Left ventricle myocardium inferior (tissue), 1 donor: ENCODE measurements around the gene GPR78. TPM values are rescaled to one million over a fixed set of nuclear protein-coding genes. Genes with fewer than 3 reads are reported as not detected.

Source experiments
- DNase-seq: peaks from one replicate; pipeline ENCODE4 v3.0.0-alpha.2; 2020
- H3K27ac ChIP-seq: fragments of 200-600 bp; replicated peaks from 2 replicates; pipeline ENCODE4 v1.8.0; 2021
- H3K27me3 ChIP-seq: fragments of 200-600 bp; 2 replicates; pipeline ENCODE4 v1.8.0; 2021; ENCODE audit warnings: low read depth
- H3K36me3 ChIP-seq: fragments of 200-600 bp; 2 replicates; pipeline ENCODE4 v1.8.0; 2021
- H3K4me1 ChIP-seq: fragments of 200-600 bp; 2 replicates; pipeline ENCODE4 v1.8.0; 2021
- H3K4me3 ChIP-seq: fragments of 200-600 bp; 2 replicates; pipeline ENCODE4 v1.8.0; 2021; ENCODE audit warnings: mild to moderate bottlenecking, moderate library complexity
- H3K9me3 ChIP-seq: fragments of 200-600 bp; replicated peaks from 2 replicates; pipeline ENCODE4 v1.8.0; 2021
- CTCF ChIP-seq: fragments of 200-600 bp; IDR thresholded peaks from 2 replicates; pipeline ENCODE4 v1.8.0; 2021; ENCODE audit warnings: antibody characterized with exemption, mild to moderate bottlenecking, borderline replicate concordance
- intact Hi-C: fragments of 100-400 bp; cut with micrococcal nuclease; formaldehyde crosslinking; loops from one replicate; pipeline ENCODE4 v1.11.0; 2022
- total RNA-seq: library from RNA; stranded (reverse); fragmentation: NEBNext Ultra II Directional; extraction: Animal tissue kit (Norgen Biotek cat#: 25700); gene quantifications from one replicate; pipeline ENCODE4 v1.2.1, GENCODE V29; 2021
- donor health status: DM: no; HTN: yes; CAD: no; lungs with severe emphysema.

The GPR78 gene
- total RNA-seq, 1 donor from 2014 or later: not detected

- H3K27me3 ChIP-seq: peaks cover 87% of the 10 kb centered on the region
Measured at GRCh38 chr4:8555716-8556115, 24.5 kb upstream of the GPR78 start.

GRCh38 chr4:8556341-8557150 lies 23.6 kb upstream of the GPR78 start:
- Histone ChIP-seq H3K4me1 (no peaks in the 10 kb centered on the region), H3K27me3 (peaks cover 92% of the 10 kb centered on the region), H3K36me3 (no peaks in the 10 kb centered on the region), H3K27ac (no peak overlapping the region), H3K9me3 (peaks cover 2% of the 10 kb centered on the region), H3K4me3 (no peak overlapping the region)
- intact Hi-C loops: no loop called here
- TF ChIP-seq CTCF: no peak
- no peak for DNase-seq

More at GRCh38 chr4:8555716-8556115, 24.5 kb upstream of the GPR78 start:
- no peak overlapping the region for H3K27ac ChIP-seq
- intact Hi-C loops: no loop called here
- H3K36me3 ChIP-seq: no peaks in the 10 kb centered on the region
- peaks cover 4% of the 10 kb centered on the region for H3K9me3 ChIP-seq
- no peak overlapping the region for H3K4me3 ChIP-seq
- TF ChIP-seq CTCF: no peak
- DNase-seq: no peak
- H3K4me1 ChIP-seq: no peaks in the 10 kb centered on the region

- no peak for DNase-seq
- H3K27ac ChIP-seq: no peak overlapping the region
- intact Hi-C loops: no loop called here
Measured at GRCh38 chr4:8557151-8558076, 22.8 kb upstream of the GPR78 start.

GRCh38 chr4:8558080-8558960 lies 21.9 kb upstream of the GPR78 start:
- no peak for DNase-seq
- Histone ChIP-seq H3K36me3 (no peaks in the 10 kb centered on the region), H3K27me3 (peaks cover 77% of the 10 kb centered on the region), H3K27ac (no peak overlapping the region), H3K4me1 (no peaks in the 10 kb centered on the region), H3K4me3 (no peak overlapping the region), H3K9me3 (no peaks in the 10 kb centered on the region)
- no peak for TF ChIP-seq CTCF
- intact Hi-C loops: no loop called here

More at GRCh38 chr4:8557151-8558076, 22.8 kb upstream of the GPR78 start:
- Histone ChIP-seq H3K4me1 (no peaks in the 10 kb centered on the region), H3K4me3 (no peak overlapping the region), H3K9me3 (no peaks in the 10 kb centered on the region), H3K36me3 (no peaks in the 10 kb centered on the region), H3K27me3 (peaks cover 86% of the 10 kb centered on the region)
- TF ChIP-seq CTCF: no peak

GRCh38 chr4:8559011-8559410 lies 21.2 kb upstream of the GPR78 start:
- intact Hi-C loops: no loop called here
- Histone ChIP-seq H3K4me3 (no peak overlapping the region), H3K27me3 (peaks cover 70% of the 10 kb centered on the region), H3K9me3 (no peaks in the 10 kb centered on the region), H3K4me1 (no peaks in the 10 kb centered on the region), H3K36me3 (no peaks in the 10 kb centered on the region), H3K27ac (no peak overlapping the region)
- no peak for TF ChIP-seq CTCF
- no peak for DNase-seq
